Activated T-cell treated with anti-CD3 and anti-CD28 coated beads, Interleukin-2, amount 50 U/mL, for 4 hours (primary cell): ENCODE data around the gene PYGB. TPM values are rescaled to one million over a fixed set of nuclear protein-coding genes. Genes with fewer than 3 reads are reported as not detected.
A peak's percentile ranks its signal among the peaks of the same experiment; 100 is the strongest.

Source experiments
- ATAC-seq, 2 donors: fragments of 200-7000 bp; cut with Tn5 transposase; one replicate each; pipeline ENCODE4 v1.10.0; 2021
- DNase-seq: peaks from one replicate; pipeline ENCODE4 v3.0.0-alpha.2; 2020
- H3K27me3 Mint-ChIP-seq: one replicate; pipeline ENCODE4 v1.8.0; 2021; ENCODE audit warnings: low read depth, mixed read lengths
- H3K36me3 Mint-ChIP-seq: one replicate; pipeline ENCODE4 v1.8.0; 2022; ENCODE audit warnings: mixed read lengths; ENCODE audit not compliant: insufficient read depth
- H3K4me1 Mint-ChIP-seq: one replicate; pipeline ENCODE4 v1.8.0; 2021; ENCODE audit warnings: low read depth, mixed read lengths
- H3K4me3 Mint-ChIP-seq: one replicate; pipeline ENCODE4 v1.8.0; 2021; ENCODE audit warnings: mild to moderate bottlenecking, moderate library complexity, mixed read lengths
- H3K9me3 Mint-ChIP-seq: one replicate; pipeline ENCODE4 v1.8.0; 2021; ENCODE audit warnings: mixed read lengths
- total RNA-seq, 3 donors: library from RNA; stranded (reverse); gene quantifications; one replicate each; pipeline ENCODE4 v1.2.1, GENCODE V29; 2021

PYGB gene
- total RNA-seq, 3 donors from 2014 or later = 32.5 to 37.6 (median 34.6) TPM

DNA sequence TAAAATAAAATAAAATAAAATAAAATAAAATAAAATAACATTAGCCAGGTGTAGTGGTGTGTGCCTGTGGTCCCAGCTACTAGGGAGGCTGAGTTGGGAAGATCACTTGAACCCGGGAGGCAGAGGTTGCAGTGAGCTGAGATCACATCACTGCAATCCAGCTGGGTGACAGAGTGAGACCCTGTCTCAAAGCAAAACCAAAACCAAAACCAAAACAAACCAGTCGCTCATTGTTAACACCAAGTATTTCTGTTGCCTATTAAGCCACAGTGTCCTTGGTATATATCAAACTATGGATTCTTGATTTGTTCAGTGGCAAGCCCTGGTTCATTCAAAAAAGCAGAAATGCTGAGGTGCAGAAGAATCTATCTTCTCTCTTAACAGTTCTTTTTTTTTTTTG is 65.7 kb downstream of the PYGB start:
- Mint-ChIP-seq H3K4me3 (no peak overlapping the region), H3K9me3 (no peaks in the 10 kb centered on the region), H3K27me3 (no peaks in the 10 kb centered on the region), H3K36me3 (peaks cover 6% of the 10 kb centered on the region), H3K4me1 (peaks cover 29% of the 10 kb centered on the region)
- DNase-seq (no peak), ATAC-seq (no peak)

GRCh38 chr20:25314497-25315417 is 66.9 kb downstream of the PYGB start:
- no peaks in the 10 kb centered on the region for H3K27me3 Mint-ChIP-seq
- peaks cover 23% of the 10 kb centered on the region for H3K4me1 Mint-ChIP-seq
- H3K4me3 Mint-ChIP-seq = no peak overlapping the region
- peaks cover 6% of the 10 kb centered on the region for H3K36me3 Mint-ChIP-seq
- DNase-seq = no peak
- no peaks in the 10 kb centered on the region for H3K9me3 Mint-ChIP-seq
- ATAC-seq = no peak

- ATAC-seq (no peak), DNase-seq (no peak)
- no peaks in the 10 kb centered on the region for H3K27me3 Mint-ChIP-seq
- no peaks in the 10 kb centered on the region for H3K9me3 Mint-ChIP-seq
- peaks cover 7% of the 10 kb centered on the region for H3K36me3 Mint-ChIP-seq
- H3K4me1 Mint-ChIP-seq = peaks cover 15% of the 10 kb centered on the region
- no peak overlapping the region for H3K4me3 Mint-ChIP-seq
Observed at GRCh38 chr20:25315418-25316210, 67.7 kb downstream of the PYGB start.

GRCh38 chr20:25316506-25317190 is 68.8 kb downstream of the PYGB start:
- Mint-ChIP-seq H3K4me1 (peaks cover 6% of the 10 kb centered on the region), H3K9me3 (no peaks in the 10 kb centered on the region), H3K36me3 (peaks cover 8% of the 10 kb centered on the region)

DNA sequence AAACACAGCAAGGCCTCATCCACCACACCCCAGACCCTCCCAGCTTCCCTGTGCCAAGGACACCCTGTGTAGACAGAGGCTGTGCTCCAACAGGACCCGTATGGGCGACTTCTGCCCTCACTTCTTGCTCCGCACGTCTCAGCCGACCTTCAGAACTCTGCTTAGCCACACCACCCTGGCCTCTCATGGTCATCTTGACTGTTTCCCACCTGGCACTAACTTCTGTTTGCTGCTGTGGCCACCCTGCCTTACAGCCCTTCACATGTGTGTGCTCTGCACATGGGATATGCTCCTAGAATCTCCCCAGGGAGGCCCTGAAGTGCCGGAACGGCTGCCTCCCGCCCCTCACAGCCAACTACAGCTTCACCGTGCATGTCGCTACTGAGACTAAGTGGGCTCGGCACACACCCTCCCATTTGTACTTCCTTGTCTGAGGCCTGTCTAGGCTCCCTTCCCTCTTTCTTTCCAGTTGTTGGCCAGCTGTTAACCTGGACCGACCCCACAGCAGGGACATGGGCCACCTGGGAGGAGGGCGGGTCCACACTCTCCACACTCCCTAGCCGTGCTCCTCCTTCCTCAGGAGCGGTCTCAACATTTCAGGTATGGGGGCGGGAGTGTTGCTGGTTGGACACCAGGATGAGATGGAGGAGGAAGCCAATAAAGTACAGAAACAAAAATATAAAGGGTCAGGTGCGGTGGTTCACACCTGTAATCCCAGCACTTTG is 69.6 kb downstream of the PYGB start:
- peaks cover 6% of the 10 kb centered on the region for H3K4me1 Mint-ChIP-seq
- H3K36me3 Mint-ChIP-seq = peaks cover 9% of the 10 kb centered on the region
- no peak for DNase-seq
- no peaks in the 10 kb centered on the region for H3K9me3 Mint-ChIP-seq
- no peak for ATAC-seq
- H3K27me3 Mint-ChIP-seq = no peaks in the 10 kb centered on the region
- H3K4me3 Mint-ChIP-seq = no peak overlapping the region

More at GRCh38 chr20:25316506-25317190, 68.8 kb downstream of the PYGB start:
- ATAC-seq (no peak), DNase-seq (no peak)
- H3K27me3 Mint-ChIP-seq = no peaks in the 10 kb centered on the region
- H3K4me3 Mint-ChIP-seq = no peak overlapping the region

- no peaks in the 10 kb centered on the region for H3K9me3 Mint-ChIP-seq
- H3K27me3 Mint-ChIP-seq = no peaks in the 10 kb centered on the region
- DNase-seq = no peak
- peaks cover 6% of the 10 kb centered on the region for H3K4me1 Mint-ChIP-seq
- H3K4me3 Mint-ChIP-seq = no peak overlapping the region
- H3K36me3 Mint-ChIP-seq = peaks cover 13% of the 10 kb centered on the region
- ATAC-seq = no peak
Observed at GRCh38 chr20:25318471-25319240, 70.8 kb downstream of the PYGB start.

- H3K4me3 Mint-ChIP-seq = no peak overlapping the region
- ATAC-seq (no peak), DNase-seq (no peak)
- no peaks in the 10 kb centered on the region for H3K27me3 Mint-ChIP-seq
- peaks cover 6% of the 10 kb centered on the region for H3K4me1 Mint-ChIP-seq
- H3K36me3 Mint-ChIP-seq = peaks cover 13% of the 10 kb centered on the region
- H3K9me3 Mint-ChIP-seq = no peaks in the 10 kb centered on the region
Observed at GRCh38 chr20:25319241-25320034, 71.6 kb downstream of the PYGB start.

- H3K36me3 Mint-ChIP-seq = peaks cover 13% of the 10 kb centered on the region
- peaks cover 6% of the 10 kb centered on the region for H3K4me1 Mint-ChIP-seq
- no peaks in the 10 kb centered on the region for H3K9me3 Mint-ChIP-seq
- no peaks in the 10 kb centered on the region for H3K27me3 Mint-ChIP-seq
- no peak for DNase-seq
- no peak overlapping the region for H3K4me3 Mint-ChIP-seq
- no peak for ATAC-seq
Observed at GRCh38 chr20:25320035-25320800, 72.3 kb downstream of the PYGB start.

- H3K4me3 Mint-ChIP-seq = no peak overlapping the region
- no peaks in the 10 kb centered on the region for H3K9me3 Mint-ChIP-seq
- no peaks in the 10 kb centered on the region for H3K27me3 Mint-ChIP-seq
- peaks cover 6% of the 10 kb centered on the region for H3K4me1 Mint-ChIP-seq
- peaks cover 10% of the 10 kb centered on the region for H3K36me3 Mint-ChIP-seq
- DNase-seq = no peak
- peak; percentile 18 to 38 for ATAC-seq
Observed at GRCh38 chr20:25321262-25321831, 73.5 kb downstream of the PYGB start.

GRCh38 chr20:25321991-25322390 is 74.1 kb downstream of the PYGB start:
- H3K4me1 Mint-ChIP-seq = peaks cover 9% of the 10 kb centered on the region
- H3K4me3 Mint-ChIP-seq = no peak overlapping the region
- no peaks in the 10 kb centered on the region for H3K9me3 Mint-ChIP-seq
- peaks cover 10% of the 10 kb centered on the region for H3K36me3 Mint-ChIP-seq
- DNase-seq (no peak), ATAC-seq (no peak)
- H3K27me3 Mint-ChIP-seq = no peaks in the 10 kb centered on the region

DNA sequence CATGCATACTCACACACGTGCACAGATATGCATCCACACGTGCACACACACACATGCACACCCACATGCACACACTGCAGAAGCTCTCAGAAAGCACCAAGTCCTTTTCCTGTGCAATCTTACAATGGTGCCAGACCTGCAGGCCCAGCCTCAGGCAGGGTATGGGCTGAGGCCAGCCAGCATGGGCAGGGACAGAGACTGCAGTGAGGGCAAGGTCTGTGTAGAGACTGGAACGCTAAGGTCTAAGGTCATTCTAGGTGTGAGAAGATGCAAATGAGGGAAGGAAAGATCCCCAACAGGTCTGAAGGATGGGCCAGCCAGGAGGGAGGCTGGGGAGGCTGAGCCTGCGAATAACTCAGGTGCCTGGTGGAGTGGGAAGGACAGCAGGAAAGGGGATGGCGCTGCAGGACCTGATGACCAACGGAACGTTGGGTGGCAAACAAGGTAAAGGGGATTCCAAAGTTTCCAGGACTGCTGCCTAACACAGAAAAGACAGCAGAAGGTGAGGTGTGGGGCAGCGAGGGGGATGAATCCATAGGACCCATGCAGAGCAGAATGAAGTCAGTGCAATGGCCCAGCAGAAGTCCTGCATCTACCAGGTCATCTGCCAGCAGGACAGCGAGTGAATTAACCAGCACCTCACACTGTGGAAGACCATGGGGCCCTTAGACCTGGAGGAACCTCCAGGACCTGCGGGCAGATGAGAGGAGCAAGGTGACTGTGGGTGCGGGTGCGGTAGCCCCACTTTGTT is 75.8 kb downstream of the PYGB start:
- DNase-seq (no peak), ATAC-seq (no peak)
- peaks cover 10% of the 10 kb centered on the region for H3K36me3 Mint-ChIP-seq
- no peak overlapping the region for H3K4me3 Mint-ChIP-seq
- no peaks in the 10 kb centered on the region for H3K9me3 Mint-ChIP-seq
- H3K4me1 Mint-ChIP-seq = peaks cover 11% of the 10 kb centered on the region
- no peaks in the 10 kb centered on the region for H3K27me3 Mint-ChIP-seq
